HG03457 (cell line): ENCODE data around the gene NBEA.
"Not testable (repeated sequence)": the region's sequence is repeated elsewhere in the genome, so short reads cannot be mapped to it uniquely, and the experiment has no call there.

Experiments used
- ATAC-seq: cut with Tn5 transposase; IDR thresholded peaks from one replicate; pipeline ENCODE4 v1.9.1; 2021; ENCODE audit warnings: moderate number of reproducible peaks; ENCODE audit not compliant: unreplicated experiment

Gene NBEA

DNA sequence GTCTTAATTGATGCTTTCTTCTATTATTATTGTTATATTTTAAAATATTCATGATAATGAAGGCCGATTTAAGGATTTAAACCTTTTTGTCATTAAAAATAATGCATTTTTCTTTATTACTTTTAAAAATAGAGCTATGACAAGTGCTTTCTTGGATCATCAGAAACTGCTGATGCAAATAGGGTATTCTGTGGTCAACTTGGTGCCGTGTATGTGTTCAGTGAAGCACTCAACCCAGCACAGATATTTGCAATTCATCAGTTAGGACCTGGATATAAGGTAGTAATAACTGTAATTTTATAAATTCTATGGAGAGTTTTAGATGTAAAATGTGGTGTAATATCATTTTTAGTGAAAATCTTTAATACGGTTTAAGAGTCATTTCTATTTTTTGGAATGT, 116.5 kb downstream of the NBEA start:
- ATAC-seq: peak; percentile 96

DNA sequence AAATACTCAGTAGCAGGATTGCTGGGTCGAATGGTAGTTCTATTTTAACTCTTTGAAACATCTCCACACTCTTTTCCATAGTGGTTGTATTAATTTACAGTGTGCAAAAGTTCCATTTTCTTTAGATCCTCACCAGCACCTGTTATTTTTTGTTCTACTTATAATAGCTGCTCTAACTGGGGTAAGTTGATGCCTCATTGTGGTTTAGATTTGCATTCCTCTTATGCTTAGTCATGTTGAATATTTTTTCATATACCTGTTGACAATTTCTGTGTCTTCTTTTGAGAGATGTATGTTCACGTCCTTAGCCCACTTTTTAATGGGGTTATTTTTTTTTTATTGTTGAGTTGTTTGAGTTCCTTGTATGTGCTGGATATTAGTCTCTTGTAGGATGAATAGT, 144.6 kb downstream of the NBEA start:
- ATAC-seq: no peak

DNA sequence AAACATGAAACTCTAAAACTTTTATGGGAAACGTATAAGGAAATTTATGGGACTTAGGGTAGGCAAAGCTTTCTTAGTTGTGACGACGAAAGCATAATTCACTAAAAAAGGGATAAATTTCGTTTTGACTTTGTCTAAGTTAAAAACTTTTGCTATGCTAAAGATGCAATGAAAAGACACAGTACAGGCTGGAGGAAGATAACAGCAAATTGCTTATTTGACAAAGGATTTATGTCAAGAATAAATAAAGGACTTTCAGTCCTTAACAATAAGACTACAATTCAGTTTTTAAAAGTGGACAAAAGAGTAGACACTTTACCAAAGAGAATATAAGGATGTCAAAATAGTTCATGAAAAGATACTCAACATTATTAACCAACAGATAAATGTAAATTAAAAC, 150.2 kb downstream of the NBEA start:
- no peak for ATAC-seq

DNA sequence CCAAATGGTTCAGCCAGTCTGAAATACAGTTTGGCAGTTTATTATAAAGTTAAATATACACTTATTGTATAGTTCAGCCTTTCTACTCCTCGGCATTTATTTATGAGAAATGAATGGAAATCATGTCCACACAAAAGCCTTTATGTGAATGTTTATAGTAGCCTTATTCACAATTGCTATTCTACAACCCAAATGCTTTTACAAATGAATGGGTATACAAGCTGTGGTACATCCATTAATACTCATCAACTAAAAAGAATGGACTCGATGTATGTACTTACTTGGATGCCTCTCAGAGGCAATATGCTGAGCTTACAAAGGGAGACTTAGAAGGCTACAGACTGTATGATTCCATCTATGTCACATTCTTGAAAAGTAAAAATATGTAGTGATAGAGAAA, 150.7 kb downstream of the NBEA start:
- ATAC-seq: no peak

DNA sequence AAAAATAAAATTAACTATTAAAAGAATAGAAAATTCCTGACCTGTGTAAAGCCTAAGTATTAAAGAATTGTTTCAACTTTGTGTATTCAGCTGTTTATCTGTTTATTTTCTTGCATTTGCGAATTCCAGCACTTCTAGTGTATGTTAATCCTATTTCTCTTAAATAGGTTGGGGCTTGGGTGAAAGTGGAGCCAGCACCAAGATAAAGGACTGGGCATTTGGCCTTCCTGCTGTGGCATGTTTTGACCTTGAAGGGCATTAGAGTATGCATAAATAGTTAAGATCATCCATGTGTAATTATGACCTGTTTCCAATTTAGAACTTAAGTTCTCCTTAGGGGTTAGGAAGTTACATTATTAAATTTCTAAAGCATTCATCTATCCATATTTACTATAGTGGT, 151.3 kb downstream of the NBEA start:
- ATAC-seq: no peak

DNA sequence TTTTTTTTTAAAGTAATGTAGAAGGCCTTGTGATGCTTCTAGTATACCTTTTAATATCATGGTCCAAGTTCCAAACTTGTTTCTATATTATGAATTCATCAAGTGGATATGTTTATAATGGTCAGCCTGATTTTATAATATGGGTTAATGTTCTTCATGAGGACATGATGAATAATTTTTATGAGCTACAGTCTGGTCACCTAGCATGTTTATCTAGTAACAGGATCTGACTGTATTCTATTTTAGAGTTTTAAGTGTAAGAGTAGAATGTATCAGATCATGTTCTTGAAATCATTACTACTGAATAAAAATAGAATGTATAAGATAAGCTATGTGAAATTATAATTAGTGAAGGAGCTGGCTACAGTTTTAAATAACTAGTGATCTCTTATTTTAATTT, 164.7 kb downstream of the NBEA start:
- not testable (repeated sequence) for ATAC-seq

DNA sequence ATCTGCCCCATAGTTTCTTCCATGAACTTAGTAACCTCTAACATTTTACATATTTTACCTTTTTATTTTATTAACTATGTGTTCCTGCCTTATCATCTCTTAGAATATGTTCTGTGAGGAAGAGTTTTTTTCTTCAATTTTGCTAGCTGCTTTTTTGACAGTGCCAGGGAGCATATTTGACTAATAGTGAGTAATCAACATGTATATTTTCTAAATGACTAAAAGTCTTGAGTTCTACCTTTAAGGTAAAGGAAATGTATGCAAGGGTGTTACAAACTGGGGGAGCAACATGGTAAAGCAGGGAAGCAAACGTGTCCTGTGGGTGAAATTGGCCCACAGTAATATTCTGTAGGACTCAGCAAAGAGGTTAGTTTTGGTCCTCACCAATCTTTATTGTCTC, 165.5 kb downstream of the NBEA start:
- no peak for ATAC-seq

DNA sequence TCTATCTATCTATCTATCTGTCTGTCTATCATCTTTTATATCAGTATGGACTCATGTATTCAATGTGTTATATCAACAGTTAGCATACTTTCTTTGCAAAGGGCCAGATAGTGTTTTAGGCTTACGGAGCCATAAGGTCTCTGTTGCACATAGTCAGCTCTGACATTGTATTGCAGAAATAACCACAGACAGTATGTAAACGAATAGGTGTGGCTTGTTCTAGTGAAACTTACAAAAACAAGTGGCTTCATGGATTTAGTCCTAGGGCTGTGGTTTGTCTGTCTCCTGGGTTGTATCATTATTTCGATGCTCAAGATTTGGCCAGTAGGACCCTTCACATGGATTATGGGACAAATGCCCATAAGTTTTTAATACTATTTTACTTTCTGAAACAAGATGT, 171.5 kb downstream of the NBEA start:
- ATAC-seq: not testable (repeated sequence)

DNA sequence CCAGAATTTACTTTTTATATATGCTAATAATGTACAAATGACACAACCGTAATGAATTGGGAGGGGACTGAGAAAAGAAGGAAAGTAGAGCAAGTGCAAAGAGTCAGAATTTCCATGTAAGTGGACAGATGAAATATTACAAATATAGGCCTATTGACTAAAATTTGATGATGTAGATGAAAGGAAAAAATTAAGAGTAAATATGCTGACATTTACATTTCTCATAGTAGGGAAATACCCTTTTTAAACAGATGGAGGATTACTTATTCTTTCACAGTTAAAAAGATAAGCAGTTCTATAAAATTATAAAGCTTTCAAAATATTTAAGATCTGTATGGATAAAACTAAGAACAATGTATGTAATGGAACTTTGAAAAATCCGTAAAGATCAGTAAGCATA, 185.4 kb downstream of the NBEA start:
- no peak for ATAC-seq

DNA sequence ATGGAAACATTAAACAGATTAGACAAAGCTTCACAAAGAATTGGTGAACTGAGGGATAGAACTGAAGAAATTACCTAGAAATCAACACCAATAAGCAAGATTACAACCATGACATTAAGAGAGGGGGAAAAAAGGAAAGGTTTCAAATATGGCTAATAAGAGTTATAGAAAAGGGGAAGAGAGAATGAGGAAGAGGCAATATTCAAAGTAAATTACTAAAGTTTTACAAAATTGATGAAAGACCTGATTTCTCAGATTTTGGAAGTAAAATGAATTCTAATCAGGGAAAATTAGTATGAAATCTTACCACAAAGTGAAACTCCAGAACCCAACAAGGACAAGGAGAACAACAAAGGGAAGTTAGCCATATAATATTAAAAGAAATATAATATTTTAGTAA, 187.4 kb downstream of the NBEA start:
- ATAC-seq: no peak

DNA sequence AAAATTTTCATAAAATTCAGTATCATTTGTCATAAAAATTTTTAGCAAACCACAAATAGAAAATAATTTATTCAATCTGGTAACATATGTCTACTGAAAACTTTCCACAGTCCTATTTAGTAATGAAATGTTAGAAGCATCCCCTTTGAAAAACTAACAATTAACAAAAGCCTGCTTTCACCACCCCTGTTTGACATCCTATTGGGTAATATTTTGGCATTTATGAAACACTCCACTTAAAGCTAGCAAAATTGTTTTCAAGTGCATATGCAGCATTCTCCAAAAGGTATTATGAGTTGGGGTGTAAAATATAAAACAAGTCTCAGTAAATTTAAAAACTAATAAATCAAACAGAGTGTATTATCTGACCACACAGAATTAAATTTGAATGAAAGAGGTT, 189.4 kb downstream of the NBEA start:
- ATAC-seq: no peak

DNA sequence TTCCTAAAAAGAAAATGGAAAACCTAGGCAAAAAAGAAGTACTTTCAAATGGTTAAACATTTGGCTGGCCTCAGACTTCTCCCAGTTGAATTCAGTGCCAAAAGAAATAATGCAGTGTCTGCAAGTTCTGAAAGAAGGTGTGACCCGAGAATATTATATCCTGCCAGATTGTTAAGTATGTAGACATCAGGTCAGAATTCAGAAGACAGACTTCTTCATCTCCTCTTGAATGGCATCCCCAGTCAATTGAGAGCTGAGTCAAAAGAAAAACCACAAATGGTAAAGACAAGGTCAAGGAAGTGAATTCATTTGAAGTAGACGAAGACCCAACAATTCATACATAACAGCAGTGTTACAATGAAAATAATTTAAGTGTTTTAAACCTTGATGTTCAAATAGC, 194.5 kb downstream of the NBEA start:
- ATAC-seq: no peak

DNA sequence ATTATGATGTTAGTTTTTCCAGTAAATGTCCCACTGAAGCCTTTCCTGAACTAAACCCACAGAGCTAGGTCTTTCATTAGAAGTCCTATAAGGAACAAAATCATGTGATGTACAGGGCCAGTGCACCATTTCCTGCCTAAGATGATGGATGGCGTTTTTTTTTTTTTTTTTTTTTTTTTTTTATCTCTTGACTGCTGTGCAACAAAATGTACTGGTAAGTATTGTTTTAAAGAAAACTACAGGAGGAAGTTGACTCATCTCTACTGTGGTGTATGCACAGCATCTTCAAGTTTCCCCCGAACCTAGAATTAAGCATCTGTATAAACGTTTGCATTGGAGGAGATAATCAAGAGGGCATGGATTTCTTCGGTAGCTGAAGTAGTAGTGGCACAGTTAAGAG, 197.5 kb downstream of the NBEA start:
- ATAC-seq: no peak

DNA sequence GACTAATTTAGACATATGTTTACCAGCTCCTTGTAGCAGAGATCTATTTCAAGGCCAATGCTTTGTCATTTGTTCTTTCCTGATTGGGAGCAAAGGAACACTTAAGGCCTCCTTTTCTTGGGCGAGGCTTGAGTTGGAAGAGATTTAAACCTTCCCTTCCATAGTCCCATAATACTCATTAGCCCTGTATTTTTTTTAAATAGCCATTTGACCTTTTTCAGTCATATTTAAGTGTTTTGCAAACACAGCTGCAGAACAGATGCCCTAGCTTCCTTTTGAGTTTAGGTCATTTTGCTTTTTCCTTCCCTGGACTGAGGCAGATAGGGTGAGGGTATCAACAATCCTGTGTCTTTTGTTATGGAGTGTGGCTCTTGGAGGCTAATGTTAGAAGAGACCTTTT, 198.3 kb downstream of the NBEA start:
- no peak for ATAC-seq

DNA sequence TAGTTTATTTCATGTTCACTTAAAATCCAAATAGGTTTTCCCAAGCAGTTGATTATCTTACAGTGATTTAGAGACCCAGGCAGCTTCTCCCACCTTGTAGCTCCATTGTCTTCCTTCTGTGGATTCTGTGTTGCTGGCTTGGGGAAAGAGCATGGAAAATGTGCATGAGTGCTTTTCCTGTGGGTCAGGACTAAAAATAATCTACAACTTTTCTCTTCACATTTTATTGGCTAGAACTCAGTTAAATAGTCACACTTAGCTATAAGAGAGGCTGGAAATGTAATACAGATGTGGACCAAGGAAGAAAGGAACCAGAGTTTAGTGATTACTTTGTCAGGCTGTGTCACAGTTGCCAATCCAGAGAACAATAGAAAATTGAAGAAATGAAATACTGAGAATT, 198.8 kb downstream of the NBEA start:
- ATAC-seq: no peak

DNA sequence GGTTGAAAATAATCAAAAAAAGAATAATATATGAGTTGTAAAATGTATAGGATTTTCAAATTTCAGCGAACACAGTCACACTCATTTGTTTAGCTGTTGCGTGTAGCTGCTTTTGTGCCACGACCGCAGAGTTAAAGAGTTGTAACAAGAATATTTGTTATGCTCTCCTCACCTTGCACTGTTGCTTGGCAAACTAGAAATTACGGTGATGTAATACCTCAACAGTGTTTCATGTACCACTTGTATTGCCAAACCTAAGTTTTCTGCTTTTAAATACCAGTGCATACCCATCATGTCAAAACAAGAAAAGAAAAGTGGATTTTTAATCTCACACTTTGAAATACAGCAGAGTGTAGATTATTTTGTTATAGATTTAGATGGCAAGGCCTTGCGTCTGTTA, 201.1 kb downstream of the NBEA start:
- no peak for ATAC-seq

DNA sequence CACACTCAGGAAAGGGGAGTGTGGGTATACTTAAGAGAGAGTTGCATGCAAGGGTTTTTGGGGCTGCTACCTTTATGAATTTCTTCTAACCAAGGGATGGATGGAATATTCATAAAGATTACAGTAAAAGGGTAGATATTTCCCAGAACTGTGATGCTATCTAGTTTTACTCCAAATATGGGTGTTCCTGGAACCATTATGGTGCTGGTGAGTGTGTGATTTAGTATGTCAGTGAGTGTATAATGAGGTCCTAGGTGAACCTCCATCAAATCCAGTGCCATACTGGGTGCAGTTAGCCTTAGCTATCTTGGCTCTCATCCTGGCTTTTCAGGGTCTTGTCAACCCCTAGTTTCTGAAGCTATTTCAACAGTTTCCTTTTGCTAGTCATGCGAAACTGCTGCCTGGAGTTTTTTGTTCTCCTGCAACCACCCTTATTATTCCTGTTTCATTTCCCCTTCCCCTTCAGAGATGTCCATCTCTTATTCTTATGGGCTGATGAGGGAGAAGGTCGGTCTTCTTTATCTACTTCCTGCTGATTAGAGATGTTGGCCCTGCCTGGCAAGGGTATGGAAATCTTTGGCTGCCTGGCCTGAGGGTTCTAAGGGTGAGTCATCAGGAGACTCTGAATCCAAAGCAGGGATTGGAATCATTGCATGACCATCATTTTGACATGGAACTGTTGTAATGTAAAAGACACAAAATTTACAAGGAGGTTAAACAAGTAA, 202.3 kb downstream of the NBEA start:
- no peak for ATAC-seq

DNA sequence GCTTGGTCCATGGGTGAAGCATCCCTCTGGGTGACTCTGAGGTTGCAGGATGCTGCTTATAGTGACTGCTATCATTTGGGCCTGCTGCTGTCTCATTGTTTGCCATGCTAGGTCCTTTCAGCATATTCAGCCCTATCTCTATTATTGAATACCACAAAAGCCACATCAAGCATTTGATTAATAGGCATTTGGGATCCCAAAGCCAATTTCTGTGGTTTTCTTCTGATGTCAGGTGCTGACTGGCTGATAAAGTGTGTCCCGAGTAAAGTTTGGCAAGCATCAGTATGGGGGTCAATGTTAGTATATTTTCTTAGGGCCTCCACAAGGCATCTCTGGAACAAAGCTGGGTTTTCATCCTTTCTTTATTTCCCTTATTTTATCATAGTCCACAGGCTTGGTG, 204.6 kb downstream of the NBEA start:
- ATAC-seq: no peak

DNA sequence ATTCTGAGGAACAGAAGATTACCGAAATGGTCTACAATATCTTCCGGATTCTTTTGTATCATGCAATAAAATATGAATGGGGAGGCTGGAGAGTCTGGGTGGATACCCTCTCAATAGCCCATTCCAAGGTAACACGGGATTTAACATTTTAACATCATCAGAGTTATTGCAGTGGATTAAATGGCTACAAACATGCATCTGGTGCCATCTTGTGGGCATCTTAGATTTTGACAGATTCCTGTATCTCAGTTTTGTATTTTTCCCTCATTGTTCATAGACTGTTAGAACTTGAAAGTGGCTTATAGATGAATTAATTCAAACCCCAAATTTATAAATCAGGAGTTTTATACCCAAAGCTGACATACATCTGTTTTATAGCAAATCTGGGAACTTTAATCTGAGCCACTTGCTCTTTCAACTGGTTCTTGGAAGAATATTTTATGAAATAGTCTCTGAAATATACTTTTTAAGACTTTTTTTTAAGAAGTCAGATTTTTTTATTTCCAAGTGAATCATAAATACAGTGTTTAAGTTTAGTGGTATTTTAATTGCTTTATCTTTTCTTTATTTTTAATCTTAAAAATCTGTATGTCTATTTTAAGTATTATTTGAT, 215.2 kb downstream of the NBEA start:
- ATAC-seq: no peak

DNA sequence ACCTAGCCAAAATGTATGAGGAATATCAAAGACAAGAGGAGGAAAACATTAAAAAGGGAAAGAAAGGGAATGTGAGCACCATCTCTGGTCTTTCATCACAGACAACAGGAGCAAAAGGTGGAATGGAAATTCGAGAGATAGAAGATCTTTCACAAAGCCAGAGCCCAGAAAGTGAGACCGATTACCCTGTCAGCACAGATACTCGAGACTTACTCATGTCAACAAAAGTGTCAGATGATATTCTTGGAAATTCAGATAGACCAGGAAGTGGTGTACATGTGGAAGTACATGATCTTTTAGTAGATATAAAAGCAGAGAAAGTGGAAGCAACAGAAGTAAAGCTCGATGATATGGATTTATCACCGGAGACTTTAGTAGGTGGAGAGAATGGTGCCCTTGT, 217.0 kb downstream of the NBEA start:
- ATAC-seq: no peak

DNA sequence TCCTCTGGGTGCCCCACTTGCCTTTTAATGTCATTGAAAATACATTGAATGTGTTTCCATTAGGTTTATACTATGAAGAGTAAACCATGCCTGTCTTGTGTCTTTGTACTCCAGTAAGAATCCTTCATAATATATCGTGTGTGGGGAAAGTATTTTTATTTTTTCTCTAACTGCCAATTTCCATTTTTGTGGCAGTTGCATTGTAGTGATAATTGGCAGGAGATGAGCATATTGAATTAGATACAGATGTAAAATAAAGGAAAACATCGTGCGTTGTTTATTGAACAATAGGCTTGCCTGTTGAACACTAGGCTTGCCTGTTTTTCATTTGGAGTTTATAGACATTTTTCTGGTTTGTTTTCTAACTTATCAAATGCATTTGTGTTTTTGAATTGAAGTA, 218.8 kb downstream of the NBEA start:
- no peak for ATAC-seq

DNA sequence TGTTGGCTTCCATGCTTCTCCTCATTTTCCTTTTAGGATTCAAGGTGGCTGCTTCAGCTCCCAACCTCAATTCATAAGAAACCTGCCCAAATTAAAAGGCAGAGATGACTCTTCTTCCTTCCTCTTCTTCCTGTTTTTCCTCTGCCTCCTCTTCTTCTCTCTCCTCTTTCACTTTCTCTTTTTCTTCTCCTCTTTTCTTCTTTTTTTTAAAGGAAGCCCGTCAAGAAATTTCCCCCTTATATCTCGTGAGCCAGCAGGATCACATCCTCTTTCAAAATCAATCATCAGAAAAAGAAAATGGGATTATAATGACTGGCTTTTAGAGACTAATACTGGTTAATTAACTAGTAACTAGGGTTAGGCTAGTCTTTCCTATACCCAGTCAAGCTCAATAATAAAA, 220.3 kb downstream of the NBEA start:
- ATAC-seq: no peak

DNA sequence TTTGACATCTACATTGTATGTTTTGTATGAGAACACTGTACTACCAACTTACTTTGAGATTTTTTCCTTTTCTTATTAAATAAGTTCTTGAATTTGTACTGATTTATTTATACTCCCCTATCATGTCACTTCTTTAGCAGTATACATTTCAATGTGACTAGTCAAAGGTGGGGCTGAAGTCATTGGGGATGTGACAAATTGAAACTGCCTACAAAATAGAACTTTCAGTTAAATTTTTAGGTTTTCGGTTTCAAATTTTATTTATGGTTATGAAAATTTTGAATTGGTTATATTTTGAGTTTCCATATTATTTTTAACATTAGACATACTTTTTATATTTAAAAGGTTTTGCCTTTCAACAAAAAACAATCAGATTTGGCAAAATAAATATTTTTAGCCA, 221.6 kb downstream of the NBEA start:
- peak; percentile 35 for ATAC-seq
